Measurements from ENCODE around the gene GLS.

Gene GLS

DNA sequence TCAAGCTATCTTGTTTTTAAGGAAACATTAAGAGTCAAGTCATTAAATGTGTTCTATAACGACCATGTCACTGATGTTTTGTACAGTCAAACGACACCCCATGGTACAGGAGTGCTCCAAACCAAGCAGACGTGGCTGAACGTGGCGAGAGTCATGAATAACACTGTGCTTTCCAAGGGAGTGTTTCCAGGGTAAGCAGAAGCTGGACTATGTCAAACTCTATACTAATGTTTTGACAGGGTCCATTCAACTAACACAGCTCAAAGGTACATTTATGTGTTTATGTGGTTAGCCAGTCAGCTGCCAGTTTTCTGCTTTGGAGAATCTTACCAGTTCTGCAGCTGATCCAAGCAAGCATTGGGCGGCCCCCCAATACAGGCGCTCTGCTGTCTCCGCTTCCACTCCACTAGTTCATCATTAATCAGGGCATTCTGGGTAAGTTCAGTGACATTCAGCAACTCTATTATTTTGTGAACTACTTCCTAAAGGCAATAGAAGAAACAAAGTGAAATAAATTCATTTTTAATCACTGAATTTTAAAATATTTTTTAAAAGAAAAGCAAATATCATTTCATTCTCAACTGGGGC is 117.0 kb downstream of the GLS start:
- DNase-seq (ENCODE audit: insufficient read length, low spot score) (no peak), FAIRE-seq (no peak)
- TF ChIP-seq, protein P1, sequence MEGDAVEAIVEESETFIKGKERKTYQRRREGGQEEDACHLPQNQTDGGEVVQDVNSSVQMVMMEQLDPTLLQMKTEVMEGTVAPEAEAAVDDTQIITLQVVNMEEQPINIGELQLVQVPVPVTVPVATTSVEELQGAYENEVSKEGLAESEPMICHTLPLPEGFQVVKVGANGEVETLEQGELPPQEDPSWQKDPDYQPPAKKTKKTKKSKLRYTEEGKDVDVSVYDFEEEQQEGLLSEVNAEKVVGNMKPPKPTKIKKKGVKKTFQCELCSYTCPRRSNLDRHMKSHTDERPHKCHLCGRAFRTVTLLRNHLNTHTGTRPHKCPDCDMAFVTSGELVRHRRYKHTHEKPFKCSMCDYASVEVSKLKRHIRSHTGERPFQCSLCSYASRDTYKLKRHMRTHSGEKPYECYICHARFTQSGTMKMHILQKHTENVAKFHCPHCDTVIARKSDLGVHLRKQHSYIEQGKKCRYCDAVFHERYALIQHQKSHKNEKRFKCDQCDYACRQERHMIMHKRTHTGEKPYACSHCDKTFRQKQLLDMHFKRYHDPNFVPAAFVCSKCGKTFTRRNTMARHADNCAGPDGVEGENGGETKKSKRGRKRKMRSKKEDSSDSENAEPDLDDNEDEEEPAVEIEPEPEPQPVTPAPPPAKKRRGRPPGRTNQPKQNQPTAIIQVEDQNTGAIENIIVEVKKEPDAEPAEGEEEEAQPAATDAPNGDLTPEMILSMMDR (IDR thresholded peaks at IDR 0.05; ENCODE audit: insufficient read depth, missing control alignments), result no peak

DNA sequence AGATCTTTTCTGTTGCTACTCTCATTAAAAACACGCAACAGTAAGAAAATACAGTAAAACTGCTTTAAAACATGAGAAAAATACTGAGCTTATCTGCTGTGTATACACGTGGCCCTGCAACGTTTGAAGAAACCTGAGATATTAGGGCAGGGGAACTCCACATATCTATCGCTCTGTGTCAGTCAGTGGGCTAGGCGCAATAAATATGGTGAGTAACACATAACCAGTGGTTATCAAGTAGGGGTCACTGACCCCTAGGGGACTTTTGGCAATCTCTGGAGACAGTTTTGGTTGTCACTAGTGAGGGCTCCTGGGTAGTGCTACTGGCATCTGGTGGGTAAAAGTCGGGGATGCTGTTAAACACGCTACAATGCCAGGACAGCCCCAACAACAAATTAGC is 118.4 kb downstream of the GLS start:
- DNase-seq (ENCODE audit: insufficient read length, low spot score) (no peak), FAIRE-seq (no peak)
- TF ChIP-seq, protein P1 (IDR thresholded peaks at IDR 0.05; ENCODE audit: insufficient read depth, missing control alignments), result no peak

DNA sequence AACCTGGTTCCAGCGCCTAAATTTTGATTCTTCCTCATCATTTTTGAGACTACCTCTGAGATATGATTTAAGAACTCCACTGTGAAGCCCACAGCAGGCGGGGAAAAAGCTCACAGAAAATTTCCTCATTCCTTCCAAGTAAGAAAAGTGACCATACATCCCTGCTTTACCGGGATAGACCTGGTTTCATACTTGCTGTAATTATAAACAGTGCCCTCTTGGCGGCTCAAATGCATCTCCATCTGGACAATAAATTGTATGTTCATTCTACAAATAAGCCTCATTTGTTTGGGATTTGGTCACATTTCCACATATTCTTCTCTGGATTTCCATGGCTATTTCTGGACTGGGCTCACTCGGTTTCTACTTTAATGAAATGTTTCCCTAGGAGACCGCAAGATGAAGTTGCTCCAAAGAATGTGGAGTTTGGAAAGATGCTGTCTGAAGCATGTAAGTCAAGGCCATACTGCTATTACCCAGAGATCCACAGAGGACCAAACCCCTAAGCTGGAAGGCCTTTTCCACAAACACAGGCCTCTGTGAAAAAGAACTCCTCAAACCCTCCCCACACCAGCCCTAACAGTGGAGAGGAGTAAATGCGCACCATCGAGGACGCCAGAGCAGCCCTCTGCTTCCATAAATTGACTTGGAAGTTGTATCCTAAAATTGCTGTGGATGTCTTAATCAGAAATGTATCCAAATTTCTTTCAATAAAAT is 119.5 kb downstream of the GLS start:
- TF ChIP-seq, protein P1 (IDR thresholded peaks at IDR 0.05; ENCODE audit: insufficient read depth, missing control alignments), result no peak
- FAIRE-seq (no peak), DNase-seq (ENCODE audit: insufficient read length, low spot score) (no peak)

DNA sequence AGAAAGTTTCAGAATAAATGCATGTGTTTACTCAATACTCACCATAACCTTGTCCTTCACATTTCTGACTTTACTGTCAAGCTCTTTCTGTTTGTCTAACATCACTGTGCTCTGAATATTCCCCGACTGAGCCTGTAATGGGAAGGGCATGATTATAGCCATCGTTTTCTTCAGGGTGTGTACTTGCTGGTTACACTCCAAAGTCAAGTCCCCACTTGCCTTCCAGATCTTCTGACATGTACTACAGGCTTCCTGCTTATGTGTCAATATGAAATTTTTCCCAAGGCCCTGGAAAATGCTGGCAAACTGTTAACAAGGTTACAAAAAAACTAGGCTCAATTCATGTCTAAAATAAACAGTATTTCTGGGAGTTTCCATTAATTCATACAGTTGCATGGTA is 120.4 kb downstream of the GLS start:
- TF ChIP-seq, protein P1 (IDR thresholded peaks at IDR 0.05; ENCODE audit: insufficient read depth, missing control alignments), result no peak
- FAIRE-seq (no peak), DNase-seq (ENCODE audit: insufficient read length, low spot score) (no peak)

DNA sequence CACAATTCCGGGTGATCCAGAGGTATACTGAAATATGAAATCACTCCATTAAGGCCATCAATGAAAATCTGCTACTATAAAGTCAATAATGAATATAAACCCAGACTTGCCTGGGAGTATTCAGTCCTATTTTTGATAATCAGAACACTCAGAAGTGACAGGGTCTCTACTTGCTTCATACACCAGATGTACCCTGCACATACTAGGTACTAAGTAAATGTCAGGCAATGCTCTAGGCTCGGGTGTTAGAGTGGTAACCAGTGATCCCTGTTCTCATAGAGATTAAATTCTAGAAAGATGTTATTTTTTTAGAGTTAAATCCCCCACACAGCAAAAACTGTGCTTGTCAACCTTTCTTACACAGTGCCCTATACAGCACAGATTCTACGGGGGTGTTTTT is 121.0 kb downstream of the GLS start:
- FAIRE-seq (no peak), DNase-seq (ENCODE audit: insufficient read length, low spot score) (no peak)
- TF ChIP-seq, protein P1 (IDR thresholded peaks at IDR 0.05; ENCODE audit: insufficient read depth, missing control alignments), result no peak

DNA sequence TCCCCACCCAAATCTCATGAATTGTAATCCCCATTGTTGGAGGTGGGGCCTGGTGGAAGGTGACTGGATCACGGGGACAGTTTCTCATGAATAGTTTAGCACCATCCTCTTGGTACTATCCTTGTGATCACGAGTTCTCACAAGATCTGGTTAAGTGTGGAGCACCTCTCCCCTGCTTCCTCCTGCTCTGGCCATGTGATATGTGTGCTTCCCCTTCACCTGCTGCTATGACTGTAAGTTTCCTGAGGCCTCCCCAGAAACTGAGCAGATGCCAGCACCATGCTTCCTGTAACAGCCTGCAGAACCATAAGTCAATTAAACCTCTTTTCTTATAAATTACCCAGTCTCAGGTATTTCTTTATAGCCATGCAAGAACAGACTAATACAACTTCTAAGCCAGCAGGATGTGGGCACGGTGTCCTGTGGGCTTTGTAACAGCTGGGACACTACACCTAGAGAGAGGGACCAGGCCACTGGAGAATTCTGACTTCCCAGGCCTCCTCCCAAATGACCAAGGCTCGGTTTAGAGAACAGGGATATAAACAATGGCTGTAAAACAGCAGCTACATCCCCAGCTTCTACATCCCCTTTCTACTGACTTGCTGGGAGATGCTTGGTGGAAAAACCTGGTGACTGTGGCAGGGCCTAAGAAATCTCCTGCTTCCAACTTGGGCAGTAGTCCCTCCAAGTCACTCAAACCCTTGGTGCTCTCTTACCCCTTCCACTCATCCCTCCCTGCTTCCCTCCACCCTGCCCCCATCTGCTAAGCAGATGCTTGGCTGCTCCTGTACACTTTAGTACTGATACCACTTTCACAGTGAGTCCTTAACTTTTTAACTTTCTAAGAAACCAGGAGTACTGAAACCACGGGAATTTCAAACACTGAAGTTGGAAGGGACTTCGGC is 123.0 kb downstream of the GLS start:
- TF ChIP-seq, protein P1 (IDR thresholded peaks at IDR 0.05; ENCODE audit: insufficient read depth, missing control alignments), result no peak
- FAIRE-seq, result no peak

More for the DNA sequence above, 123.0 kb downstream of the GLS start:
- DNase-seq (ENCODE audit: insufficient read length, low spot score), result no peak
